Mesendoderm (in vitro differentiated cells): Measurements from ENCODE around the gene NHSL1.

Source experiments
- DNase-seq: peaks from one replicate; pipeline ENCODE4 v3.0.0; 2013
- H2AK5ac ChIP-seq: 2 replicates; pipeline ENCODE4 v1.6.1; 2013; ENCODE audit warnings: low read length, inconsistent platforms
- H2BK120ac ChIP-seq: 2 replicates; pipeline ENCODE4 v1.6.1; 2013; ENCODE audit warnings: low read depth, mild to moderate bottlenecking, low read length, moderate library complexity, mixed read lengths
- H2BK15ac ChIP-seq: replicated peaks from 2 replicates; pipeline ENCODE4 v1.6.1; 2013; ENCODE audit warnings: low read depth, mild to moderate bottlenecking, moderate library complexity
- H2BK5ac ChIP-seq: 2 replicates; pipeline ENCODE4 v1.6.1; 2013; ENCODE audit warnings: low read length, inconsistent platforms
- H3K18ac ChIP-seq: 2 replicates; pipeline ENCODE4 v1.6.1; 2013; ENCODE audit warnings: mild to moderate bottlenecking, low read length, mixed read lengths
- H3K23ac ChIP-seq: one replicate; pipeline ENCODE4 v1.6.1; 2013; ENCODE audit warnings: low read length
- H3K27ac ChIP-seq: 2 replicates; pipeline ENCODE4 v1.5.1; 2013; ENCODE audit warnings: low read depth, mild to moderate bottlenecking, inconsistent platforms, low read length, moderate library complexity
- H3K27me3 ChIP-seq: 2 replicates; pipeline ENCODE4 v1.6.1; 2013; ENCODE audit warnings: low read length, control low read depth, mild to moderate bottlenecking, inconsistent platforms; ENCODE audit not compliant: insufficient read depth, poor library complexity
- H3K36me3 ChIP-seq: 2 replicates; pipeline ENCODE4 v1.6.1; 2013; ENCODE audit warnings: low read length, inconsistent platforms; ENCODE audit not compliant: control insufficient read depth, insufficient read depth
- H3K4ac ChIP-seq: one replicate; pipeline ENCODE4 v1.6.1; 2013; ENCODE audit warnings: low read depth, mild to moderate bottlenecking, low read length, moderate library complexity
- H3K4me1 ChIP-seq: 2 replicates; pipeline ENCODE4 v1.6.1; 2013; ENCODE audit warnings: low read depth, low read length, inconsistent platforms; ENCODE audit not compliant: control insufficient read depth
- H3K4me2 ChIP-seq: 2 replicates; pipeline ENCODE4 v1.6.1; 2013; ENCODE audit warnings: low read length
- H3K4me3 ChIP-seq: 2 replicates; pipeline ENCODE4 v1.5.1; 2013; ENCODE audit warnings: mild to moderate bottlenecking, low read length
- H3K56ac ChIP-seq: one replicate; pipeline ENCODE4 v1.6.1; 2013; ENCODE audit warnings: low read length
- H3K79me1 ChIP-seq: 2 replicates; pipeline ENCODE4 v1.6.1; 2013; ENCODE audit warnings: low read length, inconsistent platforms
- H3K79me2 ChIP-seq: 2 replicates; pipeline ENCODE4 v1.6.1; 2013; ENCODE audit warnings: mild to moderate bottlenecking, low read length; ENCODE audit not compliant: control insufficient read depth, insufficient read depth
- H3K9ac ChIP-seq: 2 replicates; pipeline ENCODE4 v1.6.1; 2013; ENCODE audit warnings: low read length, inconsistent platforms
- H4K5ac ChIP-seq: one replicate; pipeline ENCODE4 v1.6.1; 2013; ENCODE audit warnings: low read length
- H4K8ac ChIP-seq: one replicate; pipeline ENCODE4 v1.6.1; 2013; ENCODE audit warnings: low read depth, mild to moderate bottlenecking, control low read depth, low read length, moderate library complexity
- WGBS: extraction: QIAGEN DNeasy Blood & Tissue Kit; methylation state at CpG from one replicate; pipeline ENCODE4 v1.1.7; 2013; ENCODE audit warnings: low lambda C conversion rate, missing lambda C conversion rate; ENCODE audit not compliant: insufficient coverage; ENCODE audit errors: extremely low coverage; 5-methylcytosine and 5-hydroxymethylcytosine counted together

NHSL1 gene

GRCh38 chr6:138507977-138508675, 8.8 kb upstream of the NHSL1 start:
- Histone ChIP-seq H3K23ac (no peak overlapping the region), H3K56ac (no peak overlapping the region), H2BK15ac (no peak overlapping the region), H4K5ac (no peak overlapping the region), H2AK5ac (no peak overlapping the region), H3K27me3 (no peaks in the 10 kb centered on the region), H3K79me2 (peaks cover 3% of the 10 kb centered on the region), H3K18ac (peak overlapping the region; percentile 51), H3K79me1 (peaks cover 4% of the 10 kb centered on the region), H2BK5ac (no peak overlapping the region), H3K4me1 (peaks cover 2% of the 10 kb centered on the region), H4K8ac (no peak overlapping the region), H3K4me2 (no peak overlapping the region), H3K36me3 (no peaks in the 10 kb centered on the region), H2BK120ac (no peak overlapping the region), H3K4me3 (no peak overlapping the region), H3K27ac (no peak overlapping the region), H3K9ac (no peak overlapping the region), H3K4ac (no peak overlapping the region)
- WGBS = no CpG with 5 or more reads among the region's 7 CpGs
- DNase-seq = no peak

GRCh38 chr6:138504764-138505689, 5.7 kb upstream of the NHSL1 start:
- Histone ChIP-seq H2AK5ac (no peak overlapping the region), H3K79me2 (peaks cover 3% of the 10 kb centered on the region), H2BK15ac (no peak overlapping the region), H3K4me2 (no peak overlapping the region), H2BK5ac (no peak overlapping the region), H3K4ac (no peak overlapping the region), H4K8ac (no peak overlapping the region), H3K18ac (no peak overlapping the region), H3K9ac (no peak overlapping the region), H3K56ac (no peak overlapping the region), H3K4me1 (no peaks in the 10 kb centered on the region), H3K79me1 (peaks cover 4% of the 10 kb centered on the region), H3K36me3 (no peaks in the 10 kb centered on the region), H3K27me3 (no peaks in the 10 kb centered on the region), H3K27ac (no peak overlapping the region), H3K23ac (no peak overlapping the region), H2BK120ac (no peak overlapping the region), H4K5ac (no peak overlapping the region), H3K4me3 (no peak overlapping the region)
- no peak for DNase-seq
- WGBS = no CpG with 5 or more reads among the region's 14 CpGs

GRCh38 chr6:138503881-138504680, 4.8 kb upstream of the NHSL1 start:
- Histone ChIP-seq H3K4me1 (peaks cover 3% of the 10 kb centered on the region), H4K5ac (no peak overlapping the region), H3K9ac (no peak overlapping the region), H2BK5ac (no peak overlapping the region), H3K79me1 (peaks cover 4% of the 10 kb centered on the region), H3K36me3 (no peaks in the 10 kb centered on the region), H2BK120ac (no peak overlapping the region), H3K18ac (no peak overlapping the region), H3K4ac (no peak overlapping the region), H3K4me3 (no peak overlapping the region), H3K27me3 (no peaks in the 10 kb centered on the region), H4K8ac (no peak overlapping the region), H3K56ac (no peak overlapping the region), H3K79me2 (peaks cover 3% of the 10 kb centered on the region), H2BK15ac (no peak overlapping the region), H3K23ac (no peak overlapping the region), H2AK5ac (no peak overlapping the region), H3K27ac (no peak overlapping the region), H3K4me2 (no peak overlapping the region)
- no peak for DNase-seq
- WGBS = no CpG with 5 or more reads among the region's 7 CpGs

GRCh38 chr6:138502546-138502945, 3.3 kb upstream of the NHSL1 start:
- H2AK5ac ChIP-seq = no peak overlapping the region
- no peaks in the 10 kb centered on the region for H3K36me3 ChIP-seq
- no CpG with 5 or more reads among the region's 3 CpGs for WGBS
- H2BK120ac ChIP-seq = no peak overlapping the region
- no peak overlapping the region for H3K18ac ChIP-seq
- H2BK5ac ChIP-seq = no peak overlapping the region
- no peak overlapping the region for H3K4me3 ChIP-seq
- H3K4me2 ChIP-seq = no peak overlapping the region
- H2BK15ac ChIP-seq = no peak overlapping the region
- H3K23ac ChIP-seq = no peak overlapping the region
- peaks cover 5% of the 10 kb centered on the region for H3K4me1 ChIP-seq
- H3K56ac ChIP-seq = no peak overlapping the region
- DNase-seq = no peak
- no peaks in the 10 kb centered on the region for H3K27me3 ChIP-seq
- H3K9ac ChIP-seq = no peak overlapping the region
- no peaks in the 10 kb centered on the region for H3K79me1 ChIP-seq
- no peak overlapping the region for H4K5ac ChIP-seq
- H4K8ac ChIP-seq = no peak overlapping the region
- no peak overlapping the region for H3K4ac ChIP-seq
- peaks cover 10% of the 10 kb centered on the region for H3K79me2 ChIP-seq
- H3K27ac ChIP-seq = no peak overlapping the region

- WGBS = no CpG with 5 or more reads among the region's 5 CpGs
- no peak overlapping the region for H3K4ac ChIP-seq
- no peak overlapping the region for H3K4me3 ChIP-seq
- no peak overlapping the region for H3K27ac ChIP-seq
- H3K79me1 ChIP-seq = peaks cover 2% of the 10 kb centered on the region
- H4K8ac ChIP-seq = no peak overlapping the region
- H2AK5ac ChIP-seq = no peak overlapping the region
- no peak for DNase-seq
- no peak overlapping the region for H2BK120ac ChIP-seq
- no peak overlapping the region for H3K4me2 ChIP-seq
- H3K4me1 ChIP-seq = peaks cover 5% of the 10 kb centered on the region
- no peaks in the 10 kb centered on the region for H3K27me3 ChIP-seq
- H4K5ac ChIP-seq = no peak overlapping the region
- H3K9ac ChIP-seq = no peak overlapping the region
- no peak overlapping the region for H3K23ac ChIP-seq
- no peaks in the 10 kb centered on the region for H3K36me3 ChIP-seq
- H2BK15ac ChIP-seq = no peak overlapping the region
- no peak overlapping the region for H2BK5ac ChIP-seq
- no peak overlapping the region for H3K56ac ChIP-seq
- H3K79me2 ChIP-seq = peaks cover 13% of the 10 kb centered on the region
- no peak overlapping the region for H3K18ac ChIP-seq
Observed at GRCh38 chr6:138500867-138501446, 1.7 kb upstream of the NHSL1 start.
